Left ventricle myocardium inferior (tissue), 1 donor: ENCODE data around the gene ZNF8. TPM values are rescaled to one million over a fixed set of nuclear protein-coding genes. Genes with fewer than 3 reads are reported as not detected.

Experiments
- DNase-seq: peaks from one replicate; pipeline ENCODE4 v3.0.0-alpha.2; 2020
- H3K27ac ChIP-seq: fragments of 200-600 bp; replicated peaks from 2 replicates; pipeline ENCODE4 v1.8.0; 2021
- H3K27me3 ChIP-seq: fragments of 200-600 bp; 2 replicates; pipeline ENCODE4 v1.8.0; 2021; ENCODE audit warnings: low read depth
- H3K36me3 ChIP-seq: fragments of 200-600 bp; 2 replicates; pipeline ENCODE4 v1.8.0; 2021
- H3K4me1 ChIP-seq: fragments of 200-600 bp; 2 replicates; pipeline ENCODE4 v1.8.0; 2021
- H3K4me3 ChIP-seq: fragments of 200-600 bp; 2 replicates; pipeline ENCODE4 v1.8.0; 2021; ENCODE audit warnings: mild to moderate bottlenecking, moderate library complexity
- H3K9me3 ChIP-seq: fragments of 200-600 bp; replicated peaks from 2 replicates; pipeline ENCODE4 v1.8.0; 2021
- intact Hi-C: fragments of 100-400 bp; cut with micrococcal nuclease; formaldehyde crosslinking; loops from one replicate; pipeline ENCODE4 v1.11.0; 2022
- total RNA-seq: library from RNA; stranded (reverse); fragmentation: NEBNext Ultra II Directional; extraction: Animal tissue kit (Norgen Biotek cat#: 25700); gene quantifications from one replicate; pipeline ENCODE4 v1.2.1, GENCODE V29; 2021
- TF ChIP-seq, protein P1 (sequence below): fragments of 200-600 bp; IDR thresholded peaks from 2 replicates; pipeline ENCODE4 v1.8.0; 2021; ENCODE audit warnings: antibody characterized with exemption, mild to moderate bottlenecking, borderline replicate concordance
- donor health status: DM: no; HTN: yes; CAD: no; lungs with severe emphysema.

The ZNF8 gene
- total RNA-seq, 1 donor from 2014 or later = 4.9 TPM

DNA sequence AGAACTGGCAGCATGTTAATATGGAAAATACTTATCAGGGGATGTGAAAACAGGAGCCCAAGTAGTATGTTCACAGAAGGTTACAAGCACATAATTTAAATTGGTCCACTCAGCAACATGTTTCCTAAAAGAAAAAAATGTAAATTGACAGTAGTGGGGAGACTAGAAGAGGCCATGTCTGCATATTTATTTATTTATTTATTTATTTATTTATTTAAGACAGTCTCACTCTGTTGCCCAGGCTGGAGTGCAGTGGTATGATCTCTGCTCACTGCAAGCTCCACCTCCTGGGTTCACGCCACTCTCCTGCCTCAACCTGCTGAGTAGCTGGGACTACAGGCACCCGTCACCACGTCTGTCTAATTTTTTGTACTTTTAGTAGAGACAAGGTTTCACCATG lies 13.7 kb upstream of the ZNF8 start:
- TF ChIP-seq, protein P1, sequence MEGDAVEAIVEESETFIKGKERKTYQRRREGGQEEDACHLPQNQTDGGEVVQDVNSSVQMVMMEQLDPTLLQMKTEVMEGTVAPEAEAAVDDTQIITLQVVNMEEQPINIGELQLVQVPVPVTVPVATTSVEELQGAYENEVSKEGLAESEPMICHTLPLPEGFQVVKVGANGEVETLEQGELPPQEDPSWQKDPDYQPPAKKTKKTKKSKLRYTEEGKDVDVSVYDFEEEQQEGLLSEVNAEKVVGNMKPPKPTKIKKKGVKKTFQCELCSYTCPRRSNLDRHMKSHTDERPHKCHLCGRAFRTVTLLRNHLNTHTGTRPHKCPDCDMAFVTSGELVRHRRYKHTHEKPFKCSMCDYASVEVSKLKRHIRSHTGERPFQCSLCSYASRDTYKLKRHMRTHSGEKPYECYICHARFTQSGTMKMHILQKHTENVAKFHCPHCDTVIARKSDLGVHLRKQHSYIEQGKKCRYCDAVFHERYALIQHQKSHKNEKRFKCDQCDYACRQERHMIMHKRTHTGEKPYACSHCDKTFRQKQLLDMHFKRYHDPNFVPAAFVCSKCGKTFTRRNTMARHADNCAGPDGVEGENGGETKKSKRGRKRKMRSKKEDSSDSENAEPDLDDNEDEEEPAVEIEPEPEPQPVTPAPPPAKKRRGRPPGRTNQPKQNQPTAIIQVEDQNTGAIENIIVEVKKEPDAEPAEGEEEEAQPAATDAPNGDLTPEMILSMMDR = no peak
- Histone ChIP-seq H3K9me3 (peaks cover 100% of the 10 kb centered on the region), H3K36me3 (peaks cover 100% of the 10 kb centered on the region), H3K27me3 (no peaks in the 10 kb centered on the region), H3K27ac (no peak overlapping the region), H3K4me1 (no peaks in the 10 kb centered on the region), H3K4me3 (no peak overlapping the region)
- no peak for DNase-seq
- intact Hi-C loops = loop anchor here (10.0 kb wide), 1 partner anchor 280 kb away; no protein-coding TSS in a partner anchor

DNA sequence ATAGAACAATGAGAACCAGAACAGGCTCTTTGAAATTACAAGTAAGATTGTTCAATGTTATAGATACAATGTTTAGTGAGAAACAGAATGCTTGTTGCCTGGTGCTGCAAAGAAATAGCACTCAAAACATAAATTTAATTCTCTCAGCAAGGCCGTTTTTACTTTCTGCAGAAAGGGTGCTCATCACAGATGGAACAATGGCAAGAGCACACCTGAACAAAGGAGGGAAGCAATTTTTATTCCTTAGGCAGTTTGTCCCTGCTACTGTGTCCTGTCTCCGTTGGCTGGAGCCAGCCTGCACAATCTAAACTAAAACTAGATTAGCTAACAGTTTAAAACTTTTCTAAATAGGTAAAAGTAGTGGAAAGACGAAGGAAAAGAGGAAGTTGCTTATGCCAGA lies 10.4 kb upstream of the ZNF8 start:
- Histone ChIP-seq H3K36me3 (peaks cover 100% of the 10 kb centered on the region), H3K27me3 (no peaks in the 10 kb centered on the region)
- intact Hi-C loops = loop anchor here (10.0 kb wide), 1 partner anchor 284 kb away; no protein-coding TSS in a partner anchor

DNA sequence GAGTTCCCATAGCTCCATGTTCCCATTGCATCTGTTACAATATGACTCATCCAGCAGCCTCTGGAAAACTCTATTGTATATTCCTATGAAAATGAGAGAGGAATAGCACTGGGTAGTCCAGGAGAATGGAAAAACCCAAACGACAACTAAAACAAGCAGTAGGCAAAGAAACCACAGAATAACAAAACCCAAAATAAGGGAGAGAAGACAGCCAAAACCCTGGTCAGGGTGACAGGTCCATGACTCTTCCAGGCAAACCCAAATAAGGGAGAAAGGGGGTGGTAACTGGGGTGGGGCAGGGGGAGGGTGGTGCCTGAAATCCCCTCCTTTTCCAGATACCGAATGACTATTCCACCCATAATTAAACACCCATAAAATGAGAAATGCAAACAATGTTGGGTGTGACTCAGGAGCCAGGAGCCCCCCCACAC lies 4.0 kb upstream of the ZNF8 start:
- intact Hi-C loops = no loop called here
- Histone ChIP-seq H3K27ac (no peak overlapping the region), H3K9me3 (peaks cover 74% of the 10 kb centered on the region), H3K36me3 (peaks cover 72% of the 10 kb centered on the region), H3K4me1 (peaks cover 29% of the 10 kb centered on the region), H3K4me3 (no peak overlapping the region), H3K27me3 (no peaks in the 10 kb centered on the region)
- TF ChIP-seq, protein P1 = no peak
- DNase-seq = no peak

More for the DNA sequence above, 10.4 kb upstream of the ZNF8 start:
- TF ChIP-seq, protein P1 = no peak
- H3K27ac ChIP-seq = no peak overlapping the region
- H3K4me1 ChIP-seq = no peaks in the 10 kb centered on the region
- DNase-seq = no peak
- peaks cover 100% of the 10 kb centered on the region for H3K9me3 ChIP-seq
- no peak overlapping the region for H3K4me3 ChIP-seq

DNA sequence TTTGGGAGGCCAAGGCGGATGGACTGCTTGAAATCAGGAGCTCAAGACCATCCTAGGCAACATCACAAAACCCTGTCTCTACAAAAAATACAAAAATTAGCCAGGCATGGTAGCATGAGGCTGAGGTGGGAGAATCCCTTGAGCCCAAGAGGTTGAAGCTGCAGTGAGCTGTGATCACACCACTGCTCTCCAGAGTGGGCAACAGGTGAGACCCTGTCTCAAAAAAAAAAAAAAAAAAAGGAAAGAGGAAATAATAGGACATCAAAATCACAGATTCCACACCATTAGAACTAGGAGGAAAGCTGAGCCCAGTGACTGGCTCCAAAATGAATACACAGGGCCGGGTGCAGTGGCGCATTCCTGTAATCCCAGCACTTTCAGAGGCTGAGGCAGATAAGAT lies 3.2 kb upstream of the ZNF8 start:
- Histone ChIP-seq H3K9me3 (peaks cover 67% of the 10 kb centered on the region), H3K36me3 (peaks cover 65% of the 10 kb centered on the region), H3K4me3 (no peak overlapping the region), H3K4me1 (peaks cover 37% of the 10 kb centered on the region), H3K27ac (no peak overlapping the region), H3K27me3 (no peaks in the 10 kb centered on the region)
- TF ChIP-seq, protein P1 = no peak
- DNase-seq = no peak
- intact Hi-C loops = no loop called here

DNA sequence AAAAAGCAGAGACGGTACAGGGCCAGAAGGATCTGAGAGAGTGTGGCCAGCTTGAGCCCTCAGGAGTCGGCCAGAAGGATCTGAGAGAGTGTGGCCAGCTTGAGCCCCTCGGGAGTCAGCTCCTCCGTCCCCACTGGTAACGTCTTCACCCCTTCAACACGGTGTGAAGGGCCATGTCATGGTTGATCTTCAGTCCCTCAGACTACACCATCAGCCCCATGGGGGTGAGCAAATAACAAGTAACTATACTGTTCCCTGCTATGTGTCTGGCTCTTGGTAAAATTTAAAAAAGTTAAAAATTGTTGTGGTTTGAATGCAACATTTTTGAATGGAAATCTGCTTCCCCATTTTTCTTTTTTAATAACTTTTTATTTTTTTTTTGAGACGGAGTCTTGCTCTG lies 1.6 kb upstream of the ZNF8 start:
- H3K27me3 ChIP-seq = no peaks in the 10 kb centered on the region
- intact Hi-C loops = no loop called here
- H3K4me3 ChIP-seq = peak overlapping the region; percentile 97
- TF ChIP-seq, protein P1 = no peak
- no peak for DNase-seq
- peaks cover 48% of the 10 kb centered on the region for H3K36me3 ChIP-seq
- no peak overlapping the region for H3K27ac ChIP-seq
- peaks cover 44% of the 10 kb centered on the region for H3K4me1 ChIP-seq
- H3K9me3 ChIP-seq = peaks cover 50% of the 10 kb centered on the region
